Suprapubic skin (tissue), 4 donors: ENCODE results near the gene PCDHAC2. TPM values are rescaled to one million over a fixed set of nuclear protein-coding genes. Genes with fewer than 3 reads are reported as not detected.
A peak's percentile ranks its signal among the peaks of the same experiment; 100 is the strongest.

ENCODE experiments used
- DNase-seq, 2 donors: peaks; one replicate each; pipeline ENCODE4 v3.0.0-alpha.2; 2019; ENCODE audit warnings: low spot score in 2 of 2
- H3K27ac ChIP-seq: fragments of 200-600 bp; sonication (generic); one replicate; pipeline ENCODE4 v1.5.1; 2019
- H3K27me3 ChIP-seq: fragments of 200-600 bp; sonication (generic); one replicate; pipeline ENCODE4 v1.5.1; 2019
- H3K36me3 ChIP-seq: fragments of 200-600 bp; sonication (generic); one replicate; pipeline ENCODE4 v1.5.1; 2019
- H3K4me1 ChIP-seq: fragments of 200-600 bp; sonication (generic); one replicate; pipeline ENCODE4 v1.5.1; 2019
- H3K4me3 ChIP-seq: fragments of 200-600 bp; sonication (generic); one replicate; pipeline ENCODE4 v1.5.1; 2019; ENCODE audit warnings: mild to moderate bottlenecking
- H3K9me3 ChIP-seq: fragments of 200-600 bp; sonication (generic); one replicate; pipeline ENCODE4 v1.5.1; 2019
- EP300 ChIP-seq: sonication (generic); formaldehyde crosslinking; IDR thresholded peaks from one replicate; pipeline ENCODE4 v1.6.1; 2017; ENCODE audit warnings: antibody characterized with exemption
- POLR2A ChIP-seq, 2 donors: fragments of 450-650 bp; IDR thresholded peaks; one replicate each; pipeline ENCODE4 v1.6.1; 2017; ENCODE audit warnings: antibody characterized with exemption in 2 of 2, mild to moderate bottlenecking in 2 of 2, moderate library complexity in 2 of 2
- POLR2AphosphoS5 ChIP-seq, 3 donors: sonication (generic); formaldehyde crosslinking; IDR thresholded peaks; one replicate each; pipeline ENCODE4 v1.6.1; 2017; ENCODE audit warnings: antibody characterized with exemption in 3 of 3
- WGBS: methylation state at CpG from one replicate; pipeline ENCODE4 v1.1.5; 2018; 5-methylcytosine and 5-hydroxymethylcytosine counted together
- total RNA-seq, 4 donors: library from RNA; depleted of rRNA; stranded (reverse); fragments of >200 nt; gene quantifications; one replicate each; pipeline ENCODE4 v1.1.0, GENCODE V29; 2016
- TF ChIP-seq, protein P1 (sequence below), 2 donors: fragments of 200-600 bp in 1 of 2; fragments of 450-650 bp in 1 of 2; sonication (generic) in 1 of 2; IDR thresholded peaks; one replicate each; pipeline ENCODE4 v1.5.1; 2016 to 2019; ENCODE audit warnings: antibody characterized with exemption in 2 of 2, mild to moderate bottlenecking in 1 of 2, moderate library complexity in 1 of 2

The PCDHAC2 gene
- total RNA-seq, 4 donors from 2014 or later, result 0.13 TPM; not detected in 3

DNA sequence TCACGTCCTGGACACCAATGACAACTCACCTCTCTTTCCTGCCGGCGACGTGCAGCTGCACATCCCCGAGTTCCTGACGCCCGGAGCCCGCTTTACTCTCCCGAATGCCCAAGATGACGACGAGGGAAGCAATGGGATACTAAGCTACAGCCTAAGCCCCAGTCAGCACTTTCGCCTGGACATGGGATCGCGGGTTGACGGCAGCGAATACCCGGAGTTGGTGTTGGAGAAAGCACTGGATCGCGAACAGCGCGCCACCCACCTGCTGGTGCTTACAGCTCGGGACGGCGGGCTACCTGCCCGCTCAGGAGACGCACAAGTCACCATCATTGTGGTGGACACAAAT is 39.1 kb upstream of the PCDHAC2 start:
- WGBS, result no CpG with 5 or more reads among the region's 26 CpGs
- TF ChIP-seq POLR2A (IDR thresholded peaks at IDR 0.05) (no peak), POLR2AphosphoS5 (IDR thresholded peaks at IDR 0.05) (no peak), EP300 (no peak)
- TF ChIP-seq, protein P1, sequence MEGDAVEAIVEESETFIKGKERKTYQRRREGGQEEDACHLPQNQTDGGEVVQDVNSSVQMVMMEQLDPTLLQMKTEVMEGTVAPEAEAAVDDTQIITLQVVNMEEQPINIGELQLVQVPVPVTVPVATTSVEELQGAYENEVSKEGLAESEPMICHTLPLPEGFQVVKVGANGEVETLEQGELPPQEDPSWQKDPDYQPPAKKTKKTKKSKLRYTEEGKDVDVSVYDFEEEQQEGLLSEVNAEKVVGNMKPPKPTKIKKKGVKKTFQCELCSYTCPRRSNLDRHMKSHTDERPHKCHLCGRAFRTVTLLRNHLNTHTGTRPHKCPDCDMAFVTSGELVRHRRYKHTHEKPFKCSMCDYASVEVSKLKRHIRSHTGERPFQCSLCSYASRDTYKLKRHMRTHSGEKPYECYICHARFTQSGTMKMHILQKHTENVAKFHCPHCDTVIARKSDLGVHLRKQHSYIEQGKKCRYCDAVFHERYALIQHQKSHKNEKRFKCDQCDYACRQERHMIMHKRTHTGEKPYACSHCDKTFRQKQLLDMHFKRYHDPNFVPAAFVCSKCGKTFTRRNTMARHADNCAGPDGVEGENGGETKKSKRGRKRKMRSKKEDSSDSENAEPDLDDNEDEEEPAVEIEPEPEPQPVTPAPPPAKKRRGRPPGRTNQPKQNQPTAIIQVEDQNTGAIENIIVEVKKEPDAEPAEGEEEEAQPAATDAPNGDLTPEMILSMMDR (IDR thresholded peaks at IDR 0.05), result no peak
- H3K36me3 ChIP-seq, result no peaks in the 10 kb centered on the region
- H3K9me3 ChIP-seq, result no peaks in the 10 kb centered on the region
- peaks cover 28% of the 10 kb centered on the region for H3K27me3 ChIP-seq
- H3K27ac ChIP-seq, result no peak overlapping the region
- peaks cover 16% of the 10 kb centered on the region for H3K4me1 ChIP-seq
- peak in 1 of 2 donors; percentile 53 for DNase-seq
- H3K4me3 ChIP-seq, result peak overlapping the region; percentile 53

GRCh38 chr5:140934964-140935606 is 31.2 kb upstream of the PCDHAC2 start:
- no peaks in the 10 kb centered on the region for H3K36me3 ChIP-seq
- no peaks in the 10 kb centered on the region for H3K27me3 ChIP-seq
- no peaks in the 10 kb centered on the region for H3K9me3 ChIP-seq
- no peak for TF ChIP-seq POLR2A (IDR thresholded peaks at IDR 0.05)
- TF ChIP-seq, protein P1 (IDR thresholded peaks at IDR 0.05), result no peak
- TF ChIP-seq POLR2AphosphoS5 (IDR thresholded peaks at IDR 0.05), result no peak
- TF ChIP-seq EP300, result no peak
- no peak overlapping the region for H3K27ac ChIP-seq
- H3K4me3 ChIP-seq, result no peak overlapping the region
- no peaks in the 10 kb centered on the region for H3K4me1 ChIP-seq
- no peak for DNase-seq
- 47% methylated on average over 4 of the region's 4 CpGs for WGBS

GRCh38 chr5:140946578-140946977 is 19.7 kb upstream of the PCDHAC2 start:
- Histone ChIP-seq H3K36me3 (no peaks in the 10 kb centered on the region), H3K4me3 (no peak overlapping the region), H3K9me3 (peaks cover 4% of the 10 kb centered on the region), H3K27me3 (no peaks in the 10 kb centered on the region), H3K4me1 (no peaks in the 10 kb centered on the region), H3K27ac (no peak overlapping the region)
- no peak for DNase-seq
- WGBS, result 59% methylated on average over 2 of the region's 2 CpGs
- TF ChIP-seq, protein P1 (IDR thresholded peaks at IDR 0.05), result no peak

DNA sequence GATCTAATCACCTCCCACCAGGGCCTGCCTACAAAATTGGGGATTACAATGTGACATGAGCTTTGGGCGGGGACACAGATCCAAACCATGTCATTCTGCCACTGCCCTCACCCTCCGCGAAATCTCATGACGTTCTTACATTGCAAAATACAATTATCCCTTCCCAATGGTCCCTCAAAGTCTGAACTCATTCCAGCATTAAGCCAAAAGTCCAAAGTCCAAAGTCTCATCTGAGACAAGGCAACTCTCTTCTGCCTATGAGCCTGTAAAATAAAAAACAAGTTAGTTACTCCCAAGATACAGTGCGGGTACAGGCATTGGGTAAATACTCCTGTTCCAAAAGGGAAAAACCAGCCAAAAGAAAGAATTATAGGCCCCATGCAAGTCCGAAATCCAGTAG is 14.6 kb upstream of the PCDHAC2 start:
- Histone ChIP-seq H3K4me3 (no peak overlapping the region), H3K27ac (no peak overlapping the region), H3K27me3 (no peaks in the 10 kb centered on the region), H3K36me3 (no peaks in the 10 kb centered on the region), H3K9me3 (peaks cover 3% of the 10 kb centered on the region), H3K4me1 (no peaks in the 10 kb centered on the region)
- TF ChIP-seq, protein P1 (IDR thresholded peaks at IDR 0.05), result no peak
- TF ChIP-seq EP300, result no peak
- no peak for TF ChIP-seq POLR2A (IDR thresholded peaks at IDR 0.05)
- no peak for TF ChIP-seq POLR2AphosphoS5 (IDR thresholded peaks at IDR 0.05)
- 77% methylated on average over 6 of the region's 6 CpGs for WGBS
- no peak for DNase-seq

DNA sequence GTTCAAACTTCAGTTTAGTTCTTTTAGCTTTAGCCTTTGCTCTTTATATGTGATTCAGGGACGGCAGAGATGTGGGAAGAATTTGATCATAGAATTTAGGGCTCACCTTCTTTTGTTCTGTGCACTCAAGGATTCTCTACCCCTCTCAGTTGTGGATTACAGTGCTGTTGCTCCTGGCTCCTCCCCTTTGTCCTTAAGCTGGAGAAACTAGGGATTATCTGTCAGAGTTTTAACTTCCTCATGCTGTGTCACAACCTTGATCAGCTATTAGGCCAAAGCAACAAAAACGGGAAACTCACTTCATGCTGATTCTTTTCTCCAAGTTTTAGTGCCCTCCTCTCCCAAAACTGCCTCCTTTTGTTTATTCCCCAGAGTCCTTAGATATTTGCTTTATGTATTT is 13.0 kb upstream of the PCDHAC2 start:
- H3K4me1 ChIP-seq, result no peaks in the 10 kb centered on the region
- no peak overlapping the region for H3K27ac ChIP-seq
- H3K9me3 ChIP-seq, result peaks cover 3% of the 10 kb centered on the region
- 39% methylated on average over 2 of the region's 2 CpGs for WGBS
- no peaks in the 10 kb centered on the region for H3K36me3 ChIP-seq
- H3K27me3 ChIP-seq, result no peaks in the 10 kb centered on the region
- no peak overlapping the region for H3K4me3 ChIP-seq
- DNase-seq, result no peak
- no peak for TF ChIP-seq EP300
- TF ChIP-seq POLR2A (IDR thresholded peaks at IDR 0.05), result no peak
- no peak for TF ChIP-seq POLR2AphosphoS5 (IDR thresholded peaks at IDR 0.05)
- TF ChIP-seq, protein P1 (IDR thresholded peaks at IDR 0.05), result no peak
